Neural crest cell (in vitro differentiated cells): ENCODE results near the gene PRSS38. TPM values are rescaled to one million over a fixed set of nuclear protein-coding genes. Genes with fewer than 3 reads are reported as not detected.

Source experiments
- DNase-seq: peaks from one replicate; pipeline ENCODE4 v3.0.0; 2021; ENCODE audit warnings: low read depth, mixed read lengths, low spot score
- H3K27ac Mint-ChIP-seq: one replicate; pipeline ENCODE4 v1.8.0; 2021; ENCODE audit warnings: mild to moderate bottlenecking, mixed read lengths; ENCODE audit not compliant: unreplicated experiment
- H3K27me3 Mint-ChIP-seq: 2 replicates; pipeline ENCODE4 v1.8.0; 2021; ENCODE audit warnings: low read depth, mild to moderate bottlenecking, mixed read lengths
- H3K36me3 Mint-ChIP-seq: 2 replicates; pipeline ENCODE4 v1.8.0; 2021; ENCODE audit warnings: low read depth, mild to moderate bottlenecking, mixed read lengths
- H3K4me1 Mint-ChIP-seq: 2 replicates; pipeline ENCODE4 v1.8.0; 2021; ENCODE audit warnings: mixed read lengths
- H3K4me3 Mint-ChIP-seq: one replicate; pipeline ENCODE4 v1.8.0; 2021; ENCODE audit warnings: mild to moderate bottlenecking, mixed read lengths
- H3K9me3 Mint-ChIP-seq: 2 replicates; pipeline ENCODE4 v1.8.0; 2021; ENCODE audit warnings: mixed read lengths
- CTCF ChIP-seq: fragments of 200-600 bp; sonication (generic); conservative IDR thresholded peaks from 2 replicates; pipeline ENCODE4 v1.5.0; 2021; ENCODE audit warnings: antibody characterized with exemption, mild to moderate bottlenecking
- total RNA-seq: library from RNA; stranded (reverse); gene quantifications from 2 replicates; pipeline ENCODE4 v1.2.1, GENCODE V29; 2021

PRSS38 gene
- total RNA-seq, 1 donor from 2014 or later, result not detected

DNA sequence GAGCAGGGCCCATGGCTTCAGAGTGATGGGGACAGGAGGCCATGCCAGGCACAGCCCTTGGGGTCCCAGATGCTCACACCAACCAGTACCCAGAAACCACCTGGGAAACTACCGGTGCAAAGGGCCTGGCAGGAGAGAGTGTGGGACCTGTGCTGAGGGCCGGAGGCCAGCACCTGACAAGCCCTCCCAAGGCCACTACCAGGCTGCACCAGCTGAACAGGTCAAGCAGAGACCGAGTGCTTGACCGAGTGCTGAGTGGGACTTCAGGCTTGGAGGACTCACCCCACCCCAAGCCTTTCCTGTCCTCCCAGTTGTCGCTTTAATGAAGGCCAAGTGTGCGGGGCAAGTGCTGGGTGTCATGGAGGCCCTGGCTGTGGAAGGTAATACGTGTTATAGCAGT is 43.7 kb upstream of the PRSS38 start:
- H3K4me3 Mint-ChIP-seq, result no peak overlapping the region
- TF ChIP-seq CTCF, result no peak
- no peaks in the 10 kb centered on the region for H3K27me3 Mint-ChIP-seq
- H3K9me3 Mint-ChIP-seq, result no peaks in the 10 kb centered on the region
- H3K27ac Mint-ChIP-seq, result no peak overlapping the region
- DNase-seq, result no peak
- H3K36me3 Mint-ChIP-seq, result peaks cover 6% of the 10 kb centered on the region
- H3K4me1 Mint-ChIP-seq, result peaks cover 5% of the 10 kb centered on the region

DNA sequence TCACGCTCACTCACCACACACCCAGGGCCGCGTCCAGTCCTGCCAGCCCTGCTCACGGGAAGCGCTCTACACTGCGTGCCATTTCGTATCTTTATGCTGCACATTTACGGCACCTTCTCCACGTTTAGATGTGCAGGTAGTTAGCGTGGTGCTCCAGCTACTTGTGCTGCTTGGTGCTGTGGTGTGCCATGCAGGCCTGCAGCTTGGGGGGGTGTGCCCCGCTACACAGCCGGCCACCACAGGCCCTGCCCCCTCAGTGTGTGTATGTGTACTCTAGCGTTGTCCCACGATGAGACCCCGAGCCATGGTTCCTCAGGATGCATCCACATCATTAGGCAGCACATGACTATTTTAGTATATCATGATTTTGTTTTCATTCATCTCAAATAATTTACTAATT is 41.9 kb upstream of the PRSS38 start:
- no peak overlapping the region for H3K27ac Mint-ChIP-seq
- H3K27me3 Mint-ChIP-seq, result no peaks in the 10 kb centered on the region
- TF ChIP-seq CTCF, result no peak
- no peaks in the 10 kb centered on the region for H3K36me3 Mint-ChIP-seq
- no peak overlapping the region for H3K4me3 Mint-ChIP-seq
- H3K4me1 Mint-ChIP-seq, result peaks cover 5% of the 10 kb centered on the region
- no peak for DNase-seq
- H3K9me3 Mint-ChIP-seq, result no peaks in the 10 kb centered on the region

- Mint-ChIP-seq H3K27me3 (no peaks in the 10 kb centered on the region), H3K4me3 (no peak overlapping the region)
Observed at GRCh38 chr1:227774051-227774731, 41.3 kb upstream of the PRSS38 start.

GRCh38 chr1:227774821-227775661 is 40.4 kb upstream of the PRSS38 start:
- H3K27ac Mint-ChIP-seq, result no peak overlapping the region
- H3K36me3 Mint-ChIP-seq, result no peaks in the 10 kb centered on the region
- TF ChIP-seq CTCF, result no peak
- no peak for DNase-seq
- H3K4me1 Mint-ChIP-seq, result peaks cover 5% of the 10 kb centered on the region
- H3K27me3 Mint-ChIP-seq, result no peaks in the 10 kb centered on the region
- H3K9me3 Mint-ChIP-seq, result no peaks in the 10 kb centered on the region
- H3K4me3 Mint-ChIP-seq, result no peak overlapping the region

More at GRCh38 chr1:227774051-227774731, 41.3 kb upstream of the PRSS38 start:
- H3K4me1 Mint-ChIP-seq, result peaks cover 5% of the 10 kb centered on the region
- H3K36me3 Mint-ChIP-seq, result no peaks in the 10 kb centered on the region
- no peak for TF ChIP-seq CTCF
- H3K27ac Mint-ChIP-seq, result no peak overlapping the region
- H3K9me3 Mint-ChIP-seq, result no peaks in the 10 kb centered on the region
- DNase-seq, result no peak

DNA sequence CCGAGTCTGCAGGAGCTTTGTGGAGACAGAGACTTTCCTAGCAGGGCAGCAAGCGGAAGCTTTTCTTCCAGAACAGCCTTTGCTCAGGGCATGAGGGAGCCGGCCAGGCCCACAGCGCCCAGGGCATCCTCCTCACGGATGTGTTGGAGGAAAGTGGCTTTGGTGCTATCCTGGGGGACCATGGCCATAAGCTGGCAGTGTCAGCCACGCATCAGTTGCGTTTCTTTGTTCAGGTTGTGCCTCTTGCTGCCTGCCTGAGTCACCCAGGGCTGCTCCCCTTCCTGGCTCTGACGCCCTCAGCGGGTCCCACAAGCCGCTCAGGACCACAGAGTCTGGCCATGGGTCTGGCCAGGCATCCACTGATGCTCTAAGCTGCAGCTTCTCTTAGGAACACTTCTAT is 39.6 kb upstream of the PRSS38 start:
- Mint-ChIP-seq H3K27ac (peak overlapping the region; percentile 50), H3K4me1 (peaks cover 5% of the 10 kb centered on the region), H3K27me3 (no peaks in the 10 kb centered on the region), H3K9me3 (no peaks in the 10 kb centered on the region), H3K36me3 (no peaks in the 10 kb centered on the region), H3K4me3 (no peak overlapping the region)
- no peak for DNase-seq
- no peak for TF ChIP-seq CTCF
